HEK293 (cell line): Measurements from ENCODE around the gene SLC25A26.

ENCODE experiments used
- CTCF ChIA-PET: fragments of 350-600 bp; formaldehyde crosslinking; extraction: SDS; loops from one replicate; lab custom pipeline; 2021; ENCODE audit warnings: antibody characterized with exemption; lab: Yijun Ruan, JAX
- POLR2A ChIA-PET: fragments of 300-600 bp; formaldehyde crosslinking; extraction: SDS; loops from one replicate; lab custom pipeline; 2020; ENCODE audit warnings: antibody characterized with exemption, inconsistent platforms; lab: Yijun Ruan, JAX
- H3K27ac ChIP-seq: fragments of 200-500 bp; sonication (Bioruptor generic); 2 replicates; pipeline ENCODE4 v1.5.1; 2014; ENCODE audit warnings: low read depth, low read length, control low read depth, inconsistent platforms; ENCODE audit errors: extremely low read depth
- H3K36me3 ChIP-seq, 2 experiments: fragments of 200-500 bp in 1 of 2; sonication (Bioruptor generic) in 1 of 2; 1 replicate in 1 of 2; 2 replicates in 1 of 2; pipeline ENCODE4 v1.5.1; 2014 to 2017; ENCODE audit warnings: inconsistent platforms in 2 of 2, low read length in 2 of 2; ENCODE audit not compliant: control insufficient read depth in 2 of 2, insufficient read depth in 1 of 2
- H3K4me1 ChIP-seq: fragments of 200-500 bp; sonication (Bioruptor generic); 2 replicates; pipeline ENCODE4 v1.5.1; 2014; ENCODE audit warnings: mild to moderate bottlenecking, low read length, inconsistent platforms; ENCODE audit not compliant: control insufficient read depth, insufficient read depth
- H3K4me3 ChIP-seq: 2 replicates; pipeline ENCODE4 v1.5.1; 2011; ENCODE audit warnings: low read depth, mild to moderate bottlenecking, control low read depth, low read length, moderate library complexity
- H3K9me3 ChIP-seq: fragments of 200-500 bp; sonication (Bioruptor generic); 2 replicates; pipeline ENCODE4 v1.5.1; 2014; ENCODE audit warnings: low read depth, low read length, inconsistent platforms; ENCODE audit not compliant: control insufficient read depth, insufficient read depth
- TRIM28 ChIP-seq: IDR thresholded peaks from 2 replicates; pipeline ENCODE4 v1.6.1; 2011; ENCODE audit warnings: low read length, control low read depth, borderline replicate concordance
- WT1 ChIP-seq: fragments of 450-650 bp; formaldehyde crosslinking; IDR thresholded peaks from 2 replicates; pipeline ENCODE4 v1.5.1; 2016; ENCODE audit warnings: missing biosample characterization, missing genetic modification characterization
- ZFP37 ChIP-seq: fragments of 450-650 bp; formaldehyde crosslinking; IDR thresholded peaks from 2 replicates; pipeline ENCODE4 v1.5.1; 2016; ENCODE audit warnings: missing biosample characterization, missing genetic modification characterization
- ZNF146 ChIP-seq: fragments of 450-650 bp; formaldehyde crosslinking; IDR thresholded peaks from 2 replicates; pipeline ENCODE4 v1.5.1; 2016; ENCODE audit warnings: missing biosample characterization, missing genetic modification characterization
- ZNF155 ChIP-seq: fragments of 450-650 bp; formaldehyde crosslinking; IDR thresholded peaks from 2 replicates; pipeline ENCODE4 v1.5.1; 2016; ENCODE audit warnings: missing biosample characterization, missing genetic modification characterization
- ZNF223 ChIP-seq: fragments of 450-650 bp; formaldehyde crosslinking; IDR thresholded peaks from 2 replicates; pipeline ENCODE4 v1.5.1; 2016; ENCODE audit warnings: missing biosample characterization, missing genetic modification characterization
- ZNF24 ChIP-seq: fragments of 450-650 bp; formaldehyde crosslinking; IDR thresholded peaks from 2 replicates; pipeline ENCODE4 v1.5.1; 2016; ENCODE audit warnings: missing biosample characterization, missing genetic modification characterization
- ZNF433 ChIP-seq: fragments of 450-650 bp; formaldehyde crosslinking; IDR thresholded peaks from 2 replicates; pipeline ENCODE4 v1.5.1; 2016; ENCODE audit warnings: missing biosample characterization, missing genetic modification characterization, low read depth
- ZNF48 ChIP-seq: fragments of 450-650 bp; formaldehyde crosslinking; IDR thresholded peaks from 2 replicates; pipeline ENCODE4 v1.5.1; 2016; ENCODE audit warnings: missing biosample characterization, missing genetic modification characterization
- ZNF530 ChIP-seq: fragments of 450-650 bp; formaldehyde crosslinking; IDR thresholded peaks from 2 replicates; pipeline ENCODE4 v1.5.1; 2016; ENCODE audit warnings: low read depth, missing biosample characterization, missing genetic modification characterization
- ZNF561 ChIP-seq: fragments of 450-650 bp; IDR thresholded peaks from 2 replicates; pipeline ENCODE4 v1.5.1; 2018; ENCODE audit warnings: missing biosample characterization, missing genetic modification characterization, borderline replicate concordance
- ZNF626 ChIP-seq: fragments of 450-650 bp; sonication (Bioruptor Pico); formaldehyde crosslinking; IDR thresholded peaks from 2 replicates; pipeline ENCODE4 v1.5.1; 2018; ENCODE audit warnings: missing biosample characterization, missing genetic modification characterization, inconsistent platforms
- ZNF658 ChIP-seq: fragments of 450-650 bp; formaldehyde crosslinking; IDR thresholded peaks from 2 replicates; pipeline ENCODE4; 2016; ENCODE audit warnings: missing biosample characterization, missing genetic modification characterization
- ZNF670 ChIP-seq: fragments of 450-650 bp; formaldehyde crosslinking; IDR thresholded peaks from 2 replicates; pipeline ENCODE4 v1.5.1; 2016; ENCODE audit warnings: missing biosample characterization, missing genetic modification characterization, low read depth
- ZNF701 ChIP-seq: fragments of 450-650 bp; formaldehyde crosslinking; IDR thresholded peaks from 2 replicates; pipeline ENCODE4 v1.5.1; 2016; ENCODE audit warnings: missing biosample characterization, missing genetic modification characterization
- ZNF785 ChIP-seq: fragments of 450-650 bp; formaldehyde crosslinking; IDR thresholded peaks from 2 replicates; pipeline ENCODE4 v1.5.1; 2016; ENCODE audit warnings: missing biosample characterization, missing genetic modification characterization
- ZNF792 ChIP-seq: fragments of 450-650 bp; formaldehyde crosslinking; IDR thresholded peaks from 2 replicates; pipeline ENCODE4 v1.5.1; 2016; ENCODE audit warnings: missing biosample characterization, missing genetic modification characterization
- ZNF843 ChIP-seq: fragments of 450-650 bp; formaldehyde crosslinking; IDR thresholded peaks from 2 replicates; pipeline ENCODE4 v1.5.1; 2016; ENCODE audit warnings: missing biosample characterization, missing genetic modification characterization
- ZSCAN16 ChIP-seq: fragments of 450-650 bp; formaldehyde crosslinking; IDR thresholded peaks from 2 replicates; pipeline ENCODE4 v1.5.1; 2016; ENCODE audit warnings: missing biosample characterization, missing genetic modification characterization
- TF ChIP-seq, protein P1 (sequence below): fragments of 450-650 bp; formaldehyde crosslinking; IDR thresholded peaks from 2 replicates; pipeline ENCODE4 v1.5.1; 2017; ENCODE audit warnings: missing biosample characterization, mild to moderate bottlenecking, missing genetic modification characterization, moderate library complexity
- TF ChIP-seq, protein P2 (sequence below): fragments of 450-650 bp; formaldehyde crosslinking; IDR thresholded peaks from 2 replicates; pipeline ENCODE4 v1.5.1; 2017; ENCODE audit warnings: missing biosample characterization, missing genetic modification characterization
- TF ChIP-seq, protein P3 (sequence below): fragments of 450-650 bp; formaldehyde crosslinking; IDR thresholded peaks from 2 replicates; pipeline ENCODE4 v1.5.1; 2016; ENCODE audit warnings: missing biosample characterization, missing genetic modification characterization, borderline replicate concordance
- TF ChIP-seq, protein P4 (sequence below): fragments of 450-650 bp; formaldehyde crosslinking; IDR thresholded peaks from 2 replicates; pipeline ENCODE4 v1.5.1; 2016; ENCODE audit warnings: missing biosample characterization, missing genetic modification characterization
- TF ChIP-seq, protein P5 (sequence below): fragments of 450-650 bp; formaldehyde crosslinking; IDR thresholded peaks from 2 replicates; pipeline ENCODE4 v1.5.1; 2016; ENCODE audit warnings: missing biosample characterization, missing genetic modification characterization

The SLC25A26 gene

DNA sequence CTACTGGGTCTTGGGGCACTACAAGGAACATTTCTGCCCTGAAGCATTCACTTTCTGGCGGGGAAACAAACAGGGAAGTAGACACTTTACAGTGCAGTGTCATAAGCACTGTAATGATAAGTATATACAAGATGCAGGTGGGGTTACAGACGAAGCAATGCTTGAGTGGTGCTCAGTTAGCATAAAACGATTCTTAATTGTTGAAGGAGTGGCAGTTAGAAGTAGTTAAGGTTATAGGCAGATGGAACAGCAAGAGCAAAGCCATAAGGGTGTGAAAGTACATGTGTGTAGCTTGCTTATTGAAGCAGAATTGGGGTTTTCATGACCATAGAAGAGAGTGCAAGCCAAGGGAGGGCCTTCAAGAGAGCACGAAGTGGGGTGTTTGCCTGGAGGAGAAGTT, 46.2 kb downstream of the SLC25A26 start:
- TF ChIP-seq ZNF155, result no peak
- TF ChIP-seq ZNF48 (tag by site-specific recombination), result no peak
- TF ChIP-seq ZSCAN16 (tag by site-specific recombination), result no peak
- TF ChIP-seq, protein P1, sequence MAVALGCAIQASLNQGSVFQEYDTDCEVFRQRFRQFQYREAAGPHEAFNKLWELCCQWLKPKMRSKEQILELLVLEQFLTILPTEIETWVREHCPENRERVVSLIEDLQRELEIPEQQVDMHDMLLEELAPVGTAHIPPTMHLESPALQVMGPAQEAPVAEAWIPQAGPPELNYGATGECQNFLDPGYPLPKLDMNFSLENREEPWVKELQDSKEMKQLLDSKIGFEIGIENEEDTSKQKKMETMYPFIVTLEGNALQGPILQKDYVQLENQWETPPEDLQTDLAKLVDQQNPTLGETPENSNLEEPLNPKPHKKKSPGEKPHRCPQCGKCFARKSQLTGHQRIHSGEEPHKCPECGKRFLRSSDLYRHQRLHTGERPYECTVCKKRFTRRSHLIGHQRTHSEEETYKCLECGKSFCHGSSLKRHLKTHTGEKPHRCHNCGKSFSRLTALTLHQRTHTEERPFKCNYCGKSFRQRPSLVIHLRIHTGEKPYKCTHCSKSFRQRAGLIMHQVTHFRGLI, result no peak
- no peak for TF ChIP-seq ZNF670 (tag by site-specific recombination)
- no peak for TF ChIP-seq ZNF785
- no peak for TF ChIP-seq ZNF658 (tag by site-specific recombination)
- no peak for TF ChIP-seq ZNF843 (tag by site-specific recombination)
- no peak for TF ChIP-seq WT1 (tag by site-specific recombination)
- ChIA-PET CTCF (interaction anchor here (1.3 kb wide), 1 partner anchor 555 kb away, joined by 4 read pairs; no protein-coding TSS in a partner anchor), POLR2A (no interaction called here)
- no peaks in the 10 kb centered on the region for H3K36me3 ChIP-seq
- H3K4me3 ChIP-seq, result no peak overlapping the region
- H3K27ac ChIP-seq, result no peak overlapping the region
- no peaks in the 10 kb centered on the region for H3K4me1 ChIP-seq
- H3K9me3 ChIP-seq, result no peaks in the 10 kb centered on the region

DNA sequence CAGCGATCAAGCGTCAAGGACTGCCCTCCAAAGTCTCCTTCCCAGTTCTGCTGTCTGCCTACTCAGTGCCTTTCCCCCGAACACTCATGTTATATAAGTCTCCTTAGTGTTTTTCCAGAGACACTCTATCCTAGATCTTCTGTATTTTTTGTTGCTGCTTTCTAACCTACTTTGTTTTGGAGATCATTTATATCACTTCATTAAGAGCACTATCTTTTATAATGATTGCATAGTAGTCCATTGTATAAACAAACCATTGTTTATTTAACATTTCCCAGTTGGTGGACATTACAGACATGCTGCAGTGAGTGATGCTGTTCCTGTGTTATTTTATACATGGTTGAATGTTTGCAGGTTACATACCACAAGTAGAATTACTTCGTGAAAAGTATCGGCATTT, 47.1 kb downstream of the SLC25A26 start:
- POLR2A ChIA-PET, result no interaction called here
- H3K4me3 ChIP-seq, result no peak overlapping the region
- H3K27ac ChIP-seq, result no peak overlapping the region
- TF ChIP-seq ZNF24, result no peak
- TF ChIP-seq, protein P2, sequence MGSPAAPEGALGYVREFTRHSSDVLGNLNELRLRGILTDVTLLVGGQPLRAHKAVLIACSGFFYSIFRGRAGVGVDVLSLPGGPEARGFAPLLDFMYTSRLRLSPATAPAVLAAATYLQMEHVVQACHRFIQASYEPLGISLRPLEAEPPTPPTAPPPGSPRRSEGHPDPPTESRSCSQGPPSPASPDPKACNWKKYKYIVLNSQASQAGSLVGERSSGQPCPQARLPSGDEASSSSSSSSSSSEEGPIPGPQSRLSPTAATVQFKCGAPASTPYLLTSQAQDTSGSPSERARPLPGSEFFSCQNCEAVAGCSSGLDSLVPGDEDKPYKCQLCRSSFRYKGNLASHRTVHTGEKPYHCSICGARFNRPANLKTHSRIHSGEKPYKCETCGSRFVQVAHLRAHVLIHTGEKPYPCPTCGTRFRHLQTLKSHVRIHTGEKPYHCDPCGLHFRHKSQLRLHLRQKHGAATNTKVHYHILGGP (tag by site-specific recombination), result no peak
- no peak for TF ChIP-seq TRIM28
- TF ChIP-seq, protein P3, sequence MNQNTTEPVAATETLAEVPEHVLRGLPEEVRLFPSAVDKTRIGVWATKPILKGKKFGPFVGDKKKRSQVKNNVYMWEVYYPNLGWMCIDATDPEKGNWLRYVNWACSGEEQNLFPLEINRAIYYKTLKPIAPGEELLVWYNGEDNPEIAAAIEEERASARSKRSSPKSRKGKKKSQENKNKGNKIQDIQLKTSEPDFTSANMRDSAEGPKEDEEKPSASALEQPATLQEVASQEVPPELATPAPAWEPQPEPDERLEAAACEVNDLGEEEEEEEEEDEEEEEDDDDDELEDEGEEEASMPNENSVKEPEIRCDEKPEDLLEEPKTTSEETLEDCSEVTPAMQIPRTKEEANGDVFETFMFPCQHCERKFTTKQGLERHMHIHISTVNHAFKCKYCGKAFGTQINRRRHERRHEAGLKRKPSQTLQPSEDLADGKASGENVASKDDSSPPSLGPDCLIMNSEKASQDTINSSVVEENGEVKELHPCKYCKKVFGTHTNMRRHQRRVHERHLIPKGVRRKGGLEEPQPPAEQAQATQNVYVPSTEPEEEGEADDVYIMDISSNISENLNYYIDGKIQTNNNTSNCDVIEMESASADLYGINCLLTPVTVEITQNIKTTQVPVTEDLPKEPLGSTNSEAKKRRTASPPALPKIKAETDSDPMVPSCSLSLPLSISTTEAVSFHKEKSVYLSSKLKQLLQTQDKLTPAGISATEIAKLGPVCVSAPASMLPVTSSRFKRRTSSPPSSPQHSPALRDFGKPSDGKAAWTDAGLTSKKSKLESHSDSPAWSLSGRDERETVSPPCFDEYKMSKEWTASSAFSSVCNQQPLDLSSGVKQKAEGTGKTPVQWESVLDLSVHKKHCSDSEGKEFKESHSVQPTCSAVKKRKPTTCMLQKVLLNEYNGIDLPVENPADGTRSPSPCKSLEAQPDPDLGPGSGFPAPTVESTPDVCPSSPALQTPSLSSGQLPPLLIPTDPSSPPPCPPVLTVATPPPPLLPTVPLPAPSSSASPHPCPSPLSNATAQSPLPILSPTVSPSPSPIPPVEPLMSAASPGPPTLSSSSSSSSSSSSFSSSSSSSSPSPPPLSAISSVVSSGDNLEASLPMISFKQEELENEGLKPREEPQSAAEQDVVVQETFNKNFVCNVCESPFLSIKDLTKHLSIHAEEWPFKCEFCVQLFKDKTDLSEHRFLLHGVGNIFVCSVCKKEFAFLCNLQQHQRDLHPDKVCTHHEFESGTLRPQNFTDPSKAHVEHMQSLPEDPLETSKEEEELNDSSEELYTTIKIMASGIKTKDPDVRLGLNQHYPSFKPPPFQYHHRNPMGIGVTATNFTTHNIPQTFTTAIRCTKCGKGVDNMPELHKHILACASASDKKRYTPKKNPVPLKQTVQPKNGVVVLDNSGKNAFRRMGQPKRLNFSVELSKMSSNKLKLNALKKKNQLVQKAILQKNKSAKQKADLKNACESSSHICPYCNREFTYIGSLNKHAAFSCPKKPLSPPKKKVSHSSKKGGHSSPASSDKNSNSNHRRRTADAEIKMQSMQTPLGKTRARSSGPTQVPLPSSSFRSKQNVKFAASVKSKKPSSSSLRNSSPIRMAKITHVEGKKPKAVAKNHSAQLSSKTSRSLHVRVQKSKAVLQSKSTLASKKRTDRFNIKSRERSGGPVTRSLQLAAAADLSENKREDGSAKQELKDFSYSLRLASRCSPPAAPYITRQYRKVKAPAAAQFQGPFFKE, result no peak
- no peak for TF ChIP-seq ZNF530 (tag by site-specific recombination)
- TF ChIP-seq ZNF701 (tag by site-specific recombination), result no peak
- TF ChIP-seq ZFP37 (tag by site-specific recombination), result no peak
- TF ChIP-seq, protein P4, sequence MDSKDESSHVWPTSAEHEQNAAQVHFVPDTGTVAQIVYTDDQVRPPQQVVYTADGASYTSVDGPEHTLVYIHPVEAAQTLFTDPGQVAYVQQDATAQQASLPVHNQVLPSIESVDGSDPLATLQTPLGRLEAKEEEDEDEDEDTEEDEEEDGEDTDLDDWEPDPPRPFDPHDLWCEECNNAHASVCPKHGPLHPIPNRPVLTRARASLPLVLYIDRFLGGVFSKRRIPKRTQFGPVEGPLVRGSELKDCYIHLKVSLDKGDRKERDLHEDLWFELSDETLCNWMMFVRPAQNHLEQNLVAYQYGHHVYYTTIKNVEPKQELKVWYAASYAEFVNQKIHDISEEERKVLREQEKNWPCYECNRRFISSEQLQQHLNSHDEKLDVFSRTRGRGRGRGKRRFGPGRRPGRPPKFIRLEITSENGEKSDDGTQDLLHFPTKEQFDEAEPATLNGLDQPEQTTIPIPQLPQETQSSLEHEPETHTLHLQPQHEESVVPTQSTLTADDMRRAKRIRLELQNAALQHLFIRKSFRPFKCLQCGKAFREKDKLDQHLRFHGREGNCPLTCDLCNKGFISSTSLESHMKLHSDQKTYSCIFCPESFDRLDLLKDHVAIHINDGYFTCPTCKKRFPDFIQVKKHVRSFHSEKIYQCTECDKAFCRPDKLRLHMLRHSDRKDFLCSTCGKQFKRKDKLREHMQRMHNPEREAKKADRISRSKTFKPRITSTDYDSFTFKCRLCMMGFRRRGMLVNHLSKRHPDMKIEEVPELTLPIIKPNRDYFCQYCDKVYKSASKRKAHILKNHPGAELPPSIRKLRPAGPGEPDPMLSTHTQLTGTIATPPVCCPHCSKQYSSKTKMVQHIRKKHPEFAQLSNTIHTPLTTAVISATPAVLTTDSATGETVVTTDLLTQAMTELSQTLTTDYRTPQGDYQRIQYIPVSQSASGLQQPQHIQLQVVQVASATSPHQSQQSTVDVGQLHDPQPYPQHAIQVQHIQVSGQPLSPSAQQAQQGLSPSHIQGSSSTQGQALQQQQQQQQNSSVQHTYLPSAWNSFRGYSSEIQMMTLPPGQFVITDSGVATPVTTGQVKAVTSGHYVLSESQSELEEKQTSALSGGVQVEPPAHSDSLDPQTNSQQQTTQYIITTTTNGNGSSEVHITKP (tag by site-specific recombination), result no peak
- no peak for TF ChIP-seq ZNF223 (tag by site-specific recombination)
- TF ChIP-seq ZNF146 (tag by site-specific recombination), result no peak
- TF ChIP-seq ZNF792 (tag by site-specific recombination), result no peak
- no peak for TF ChIP-seq ZNF561 (tag by site-specific recombination)
- TF ChIP-seq, protein P5, sequence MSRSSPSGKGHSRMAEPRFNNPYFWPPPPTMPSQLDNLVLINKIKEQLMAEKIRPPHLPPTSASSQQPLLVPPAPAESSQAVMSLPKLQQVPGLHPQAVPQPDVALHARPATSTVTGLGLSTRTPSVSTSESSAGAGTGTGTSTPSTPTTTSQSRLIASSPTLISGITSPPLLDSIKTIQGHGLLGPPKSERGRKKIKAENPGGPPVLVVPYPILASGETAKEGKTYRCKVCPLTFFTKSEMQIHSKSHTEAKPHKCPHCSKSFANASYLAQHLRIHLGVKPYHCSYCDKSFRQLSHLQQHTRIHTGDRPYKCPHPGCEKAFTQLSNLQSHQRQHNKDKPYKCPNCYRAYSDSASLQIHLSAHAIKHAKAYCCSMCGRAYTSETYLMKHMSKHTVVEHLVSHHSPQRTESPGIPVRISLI (tag by site-specific recombination), result no peak
- TF ChIP-seq ZNF433, result no peak
- TF ChIP-seq ZNF626 (tag by site-specific recombination), result no peak
- H3K9me3 ChIP-seq, result no peaks in the 10 kb centered on the region
- H3K36me3 ChIP-seq, result no peaks in the 10 kb centered on the region
- H3K4me1 ChIP-seq, result no peaks in the 10 kb centered on the region
- CTCF ChIA-PET, result interaction anchor here (1.3 kb wide), 1 partner anchor 554 kb away, joined by 4 read pairs; no protein-coding TSS in a partner anchor
